RPMI7951 (cell line): ENCODE results near the gene NAA10. TPM values are rescaled to one million over a fixed set of nuclear protein-coding genes. Genes with fewer than 3 reads are reported as not detected.

Experiments
- DNase-seq: peaks from one replicate; pipeline ENCODE4 v3.0.0-alpha.2; 2012; ENCODE audit warnings: low read depth
- total RNA-seq: library from RNA; depleted of rRNA; stranded (reverse); fragments of >200 nt; shearing (Covaris generic); gene quantifications from 2 replicates; pipeline ENCODE4 v1.2.3, GENCODE V29; 2014; rRNA removed

Gene NAA10
- total RNA-seq, 1 experiment from 2014 or later, result 96.4 TPM

- no peak for DNase-seq
These were observed 50.2 kb downstream of the NAA10 start for GRCh38 chrX:153884590-153884989.

- no peak for DNase-seq
These were observed 50.7 kb downstream of the NAA10 start for GRCh38 chrX:153884136-153884535.

GRCh38 chrX:153883163-153883843, 51.5 kb downstream of the NAA10 start:
- no peak for DNase-seq

- DNase-seq, result no peak
These were observed 52.3 kb downstream of the NAA10 start for GRCh38 chrX:153882557-153882956.

GRCh38 chrX:153882086-153882498, 52.7 kb downstream of the NAA10 start:
- peak; percentile 74 for DNase-seq

- no peak for DNase-seq
These were observed 53.6 kb downstream of the NAA10 start for GRCh38 chrX:153881281-153881680.

GRCh38 chrX:153880440-153880815, 54.4 kb downstream of the NAA10 start:
- no peak for DNase-seq

- DNase-seq, result no peak
These were observed 54.9 kb downstream of the NAA10 start for GRCh38 chrX:153879741-153880439.

Other genes with a start within 250 kb of the NAA10 start
- 4.7 and 5.2 TPM in 2 replicates for gene SLC6A8, start 247.1 kb downstream of the NAA10 start, total RNA-seq
- 128 and 135 TPM in 2 replicates for gene BCAP31, start 210.7 kb downstream of the NAA10 start, total RNA-seq
- 7.0 and 9.8 TPM in 2 replicates for gene ABCD1, start 210.2 kb downstream of the NAA10 start, total RNA-seq
- 2.0 and 3.8 TPM in 2 replicates for gene PLXNB3, start 170.8 kb downstream of the NAA10 start, total RNA-seq
- 0.12 and 1.1 TPM in 2 replicates for gene SRPK3, start 154.0 kb downstream of the NAA10 start, total RNA-seq
- 67.7 and 69.4 TPM in 2 replicates for gene IDH3G, start 140.7 kb downstream of the NAA10 start, total RNA-seq
- 203 and 247 TPM in 2 replicates for gene SSR4, start 140.4 kb downstream of the NAA10 start, total RNA-seq
- 0.12 and 0.68 TPM in 2 replicates for gene PDZD4, start 104.5 kb downstream of the NAA10 start, total RNA-seq
- 49.5 and 58.9 TPM in 2 replicates for gene L1CAM, start 48.9 kb downstream of the NAA10 start, total RNA-seq
- gene AVPR2, start 30.4 kb downstream of the NAA10 start, total RNA-seq, result 0.20 TPM in 1 of 2 replicates, not detected in the other
- gene ARHGAP4, start 8.8 kb downstream of the NAA10 start, total RNA-seq, result 0.29 and 1.9 TPM in 2 replicates
- gene RENBP, start 9.6 kb upstream of the NAA10 start, total RNA-seq, result 1.7 and 1.9 TPM in 2 replicates
- gene HCFC1, start 36.8 kb upstream of the NAA10 start, total RNA-seq, result 21.6 and 23.6 TPM in 2 replicates
- gene TMEM187, start 37.7 kb upstream of the NAA10 start, total RNA-seq, result 5.8 and 6.6 TPM in 2 replicates
- gene IRAK1, start 84.9 kb upstream of the NAA10 start, total RNA-seq, result 38.1 and 44.2 TPM in 2 replicates
- gene MECP2, start 162.7 kb upstream of the NAA10 start, total RNA-seq, result 12.5 and 12.9 TPM in 2 replicates
- gene OPN1LW, start 209.2 kb upstream of the NAA10 start, total RNA-seq, result not detected in 2 replicates
- not detected in 2 replicates for gene OPN1MW, start 247.6 kb upstream of the NAA10 start, total RNA-seq